GM18951 (cell line): Measurements from ENCODE around the gene EIPR1.

Source experiments
- POLR2A ChIP-seq: IDR thresholded peaks from 4 replicates; pipeline ENCODE4 v1.6.1; 2011; ENCODE audit warnings: mild to moderate bottlenecking; ENCODE audit not compliant: insufficient read length, insufficient read depth; ENCODE audit errors: extremely low read depth
- in situ Hi-C: fragments of 300-500 bp; cut with MboI; formaldehyde crosslinking; loops from one replicate; pipeline ENCODE4 v1.12.0; 2022; ENCODE audit warnings: low sequenced_read_pairs, mixed read lengths, inconsistent platforms; ENCODE audit not compliant: unreplicated experiment

EIPR1 gene

DNA sequence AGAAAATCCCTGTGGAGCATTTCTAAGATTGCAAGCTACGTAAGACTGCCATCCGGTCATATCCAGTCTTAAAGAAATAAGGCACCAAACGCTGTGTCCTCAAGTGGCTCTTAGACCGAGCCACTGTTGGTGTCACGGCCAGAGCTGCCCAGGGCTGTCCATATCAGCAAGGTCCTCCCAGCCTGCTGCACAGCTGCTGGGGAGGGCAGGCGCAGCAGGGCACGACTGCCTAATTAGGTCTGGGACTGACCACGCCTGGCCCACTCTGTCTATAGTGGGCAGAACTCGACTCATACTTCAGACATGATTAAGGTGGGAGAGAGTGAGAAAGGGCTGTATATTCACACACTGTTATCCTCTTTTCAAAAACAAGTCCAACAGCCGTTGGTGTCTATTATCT, 39.3 kb downstream of the EIPR1 start:
- no peak for TF ChIP-seq POLR2A
- in situ Hi-C loops, result no loop called here

- in situ Hi-C loops, result no loop called here
- TF ChIP-seq POLR2A, result no peak
These were observed 40.8 kb downstream of the EIPR1 start for GRCh38 chr2:3336844-3337243.

DNA sequence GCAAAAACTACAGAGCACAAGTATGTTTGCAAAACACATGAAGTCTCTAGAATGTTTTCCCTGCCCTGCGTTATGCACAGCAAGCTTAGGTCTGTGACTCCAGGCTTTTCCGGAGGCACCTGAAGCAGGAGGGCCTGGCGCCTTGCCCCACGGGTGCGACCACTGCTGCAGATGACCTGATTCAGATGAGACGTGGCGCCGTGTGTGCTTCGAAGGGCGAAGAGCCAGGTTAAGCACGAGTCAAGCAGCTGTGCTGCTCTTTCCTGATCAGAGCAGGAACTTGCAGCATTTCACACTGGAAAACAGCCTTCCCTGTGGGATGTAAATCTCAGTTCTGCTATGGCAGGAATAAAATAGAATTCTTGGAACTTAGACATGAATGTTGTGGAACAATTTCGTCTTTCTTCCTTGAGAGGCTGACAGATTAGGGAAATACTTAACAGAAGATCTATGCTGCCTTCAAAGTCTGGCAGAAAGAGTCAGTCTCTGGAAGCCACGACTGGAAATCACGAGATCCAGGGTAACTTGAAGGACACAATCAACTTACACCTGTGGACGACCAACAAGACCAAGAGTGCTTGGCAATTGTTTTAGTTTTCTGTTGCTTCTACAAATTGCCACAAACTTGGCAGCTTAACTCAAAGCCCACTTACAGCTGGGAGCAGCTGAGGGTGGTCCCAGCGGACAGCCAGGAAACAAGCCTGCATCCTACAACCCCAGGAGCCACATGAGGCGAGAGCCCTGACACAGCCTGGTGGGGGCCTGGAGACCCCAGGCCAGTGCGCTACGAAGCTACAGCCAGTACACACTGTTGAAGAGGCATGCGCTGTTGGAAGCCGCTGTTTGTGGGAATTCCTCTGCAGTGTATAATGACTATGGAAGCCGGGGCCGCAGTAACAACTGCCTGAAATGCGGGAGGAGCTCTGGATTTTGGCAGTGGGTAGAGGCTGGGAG, 42.9 kb downstream of the EIPR1 start:
- no peak for TF ChIP-seq POLR2A
- in situ Hi-C loops, result no loop called here

DNA sequence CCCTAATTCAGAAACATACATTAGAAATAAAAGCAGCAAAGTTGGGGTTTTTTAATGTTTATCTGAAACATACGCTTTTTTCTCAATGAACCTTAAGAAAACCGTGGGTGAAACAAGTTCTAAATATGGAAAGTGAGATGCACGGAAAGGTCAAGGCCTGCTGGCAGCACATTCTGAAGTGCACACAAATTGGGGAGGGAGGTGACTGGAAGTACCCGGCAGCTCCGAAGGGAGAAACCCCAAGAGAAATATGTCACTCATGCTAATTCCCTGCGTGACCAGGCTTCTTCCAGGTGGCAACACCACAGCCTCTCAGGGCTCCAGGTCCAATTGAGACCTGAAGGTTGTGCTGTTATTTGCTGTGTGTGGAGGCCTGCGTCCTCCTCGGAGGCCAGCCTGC, 45.5 kb downstream of the EIPR1 start:
- in situ Hi-C loops, result no loop called here
- TF ChIP-seq POLR2A, result no peak

- in situ Hi-C loops, result no loop called here
- no peak for TF ChIP-seq POLR2A
These were observed 48.1 kb downstream of the EIPR1 start for GRCh38 chr2:3329491-3329890.

DNA sequence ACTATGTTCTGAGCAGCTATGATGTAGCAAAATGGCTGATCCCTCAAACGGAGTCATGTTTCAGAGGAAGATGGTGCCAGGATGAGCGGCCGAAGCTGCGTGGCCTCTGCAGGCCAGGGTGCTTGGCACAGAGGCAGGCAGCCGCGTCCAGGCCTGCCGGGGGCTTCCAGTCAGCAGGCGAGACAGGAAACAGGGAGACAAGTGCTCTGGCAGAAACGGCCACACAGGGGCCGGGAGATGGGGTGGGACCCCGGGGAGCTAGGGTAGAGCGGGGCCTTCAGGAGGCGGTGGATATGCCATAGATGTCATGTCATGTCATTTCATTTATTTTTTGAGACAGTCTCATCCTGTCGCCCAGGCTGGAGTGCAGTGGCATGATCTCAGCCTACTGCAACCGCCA, 50.7 kb downstream of the EIPR1 start:
- in situ Hi-C loops, result no loop called here
- TF ChIP-seq POLR2A, result no peak

DNA sequence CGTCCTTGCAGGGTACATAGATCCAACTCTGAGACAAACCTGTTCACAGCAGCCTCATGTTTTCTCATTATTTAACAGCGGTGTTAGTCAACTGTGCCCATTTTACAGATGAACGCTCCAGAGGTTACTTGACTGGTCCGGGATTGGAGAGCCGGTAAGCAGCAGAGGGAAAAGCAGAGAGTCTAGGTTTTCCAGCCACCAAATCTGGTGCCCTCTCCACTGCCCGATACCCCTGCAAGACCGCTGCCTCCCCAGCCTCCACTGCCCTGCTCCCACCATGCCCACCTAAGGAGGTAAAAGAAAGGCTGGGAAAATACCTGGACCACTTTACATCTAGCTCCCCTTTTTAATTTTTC, 51.5 kb downstream of the EIPR1 start:
- in situ Hi-C loops, result no loop called here
- TF ChIP-seq POLR2A, result no peak

DNA sequence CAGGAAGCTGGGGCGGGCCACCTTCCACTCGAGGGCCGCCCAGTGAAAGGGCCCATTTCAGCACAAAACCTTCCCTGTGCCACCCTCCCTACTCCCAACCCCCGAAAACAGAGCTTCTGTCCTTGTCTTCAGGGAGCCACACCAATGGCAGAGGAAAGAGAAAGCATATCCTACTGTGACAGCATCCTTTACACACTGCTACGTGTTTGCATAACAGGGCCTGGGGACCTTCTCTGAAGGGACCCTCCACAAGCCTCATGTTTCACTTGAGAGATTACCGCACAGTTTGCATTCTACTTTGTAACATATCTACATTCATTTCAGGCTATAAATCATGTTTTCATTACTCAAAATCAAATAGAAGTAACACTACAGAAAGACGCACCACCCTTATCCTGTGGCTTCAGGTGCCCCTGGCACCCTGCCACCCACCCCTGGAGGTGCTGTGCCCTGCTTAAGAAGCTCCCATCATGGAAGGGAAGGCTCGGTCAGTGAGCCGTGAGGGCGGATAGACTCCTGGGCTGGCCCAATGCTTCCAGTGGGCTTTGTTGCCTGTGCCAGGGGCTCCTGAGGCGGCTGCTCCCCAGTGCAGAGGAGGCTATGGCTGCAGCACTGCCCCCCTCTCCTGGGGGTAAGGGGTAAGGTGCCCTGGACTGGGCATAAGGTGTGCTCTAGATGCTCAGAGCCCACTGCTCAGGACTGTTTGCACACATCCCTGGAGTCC, 52.0 kb downstream of the EIPR1 start:
- in situ Hi-C loops, result no loop called here

GRCh38 chr2:3324404-3325281, 53.0 kb downstream of the EIPR1 start:
- no peak for TF ChIP-seq POLR2A
- in situ Hi-C loops, result no loop called here

More for the DNA sequence above, 52.0 kb downstream of the EIPR1 start:
- no peak for TF ChIP-seq POLR2A

GRCh38 chr2:3324036-3324386, 53.6 kb downstream of the EIPR1 start:
- in situ Hi-C loops, result no loop called here
- no peak for TF ChIP-seq POLR2A

DNA sequence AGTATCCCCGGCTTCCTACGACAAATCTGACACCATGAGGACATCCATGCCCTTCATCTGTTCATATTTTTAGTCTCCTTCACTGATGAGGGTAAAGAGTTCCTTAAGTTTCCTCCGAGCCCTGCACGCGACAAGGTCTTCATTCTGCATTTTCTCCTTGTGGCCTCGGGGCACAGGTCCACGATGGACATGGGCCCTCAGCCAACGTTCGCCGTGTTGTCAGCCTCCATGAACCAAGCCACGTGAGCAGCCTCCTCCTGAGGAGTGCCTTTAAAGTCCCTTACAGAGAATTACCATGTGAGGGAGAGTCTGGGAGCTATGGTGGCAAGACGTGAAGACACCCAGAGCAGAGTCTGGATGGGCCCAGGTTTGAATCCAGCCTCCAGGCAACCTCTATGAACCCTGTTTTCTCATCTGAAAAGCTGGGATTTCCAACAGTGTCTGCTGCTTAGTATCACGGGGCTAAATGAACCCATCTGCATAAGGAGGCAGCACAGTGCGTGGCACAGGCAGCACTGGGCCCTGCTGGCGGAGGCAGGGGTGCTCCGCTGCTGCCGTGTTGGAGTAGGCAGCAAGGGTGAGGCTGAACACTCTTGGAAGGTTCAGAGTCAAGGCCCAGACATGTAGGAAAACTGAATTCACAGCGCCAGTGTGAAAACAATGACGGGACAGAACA, 54.1 kb downstream of the EIPR1 start:
- in situ Hi-C loops, result no loop called here
- TF ChIP-seq POLR2A, result no peak

GRCh38 chr2:3322311-3322970, 55.2 kb downstream of the EIPR1 start:
- in situ Hi-C loops, result no loop called here
- no peak for TF ChIP-seq POLR2A
